Lower leg skin (tissue), 4 donors: ENCODE measurements around the gene FAM110C. TPM values are rescaled to one million over a fixed set of nuclear protein-coding genes. Genes with fewer than 3 reads are reported as not detected.
"Not testable (repeated sequence)": the region's sequence is repeated elsewhere in the genome, so short reads cannot be mapped to it uniquely, and the experiment has no call there.

Source experiments
- DNase-seq, 2 donors: peaks; one replicate each; pipeline ENCODE4 v3.0.0-alpha.2; 2019; ENCODE audit warnings: low spot score in 2 of 2
- H3K4me3 ChIP-seq: fragments of 200-600 bp; sonication (generic); 2 replicates; pipeline ENCODE4 v1.5.1; 2017; ENCODE audit warnings: mild to moderate bottlenecking, low read depth; ENCODE audit not compliant: poor library complexity, severe bottlenecking
- CTCF ChIP-seq, 3 donors: fragments of 450-650 bp; IDR thresholded peaks; one replicate each; pipeline ENCODE4 v1.5.1; 2016; ENCODE audit warnings: antibody characterized with exemption in 3 of 3, mild to moderate bottlenecking in 3 of 3, moderate library complexity in 2 of 3
- POLR2A ChIP-seq, 2 donors: fragments of 450-650 bp; IDR thresholded peaks; one replicate each; pipeline ENCODE4 v1.6.1; 2016 to 2017; ENCODE audit warnings: antibody characterized with exemption in 2 of 2, mild to moderate bottlenecking in 1 of 2, moderate library complexity in 1 of 2
- WGBS, 2 donors: methylation state at CpG; one replicate each; pipeline ENCODE4 v1.1.5; 2018; 5-methylcytosine and 5-hydroxymethylcytosine counted together
- intact Hi-C: fragments of 100-400 bp; cut with DNase I; formaldehyde crosslinking; loops from one replicate; pipeline ENCODE4 v1.15.0; 2023; ENCODE audit warnings: low total_unique reads
- total RNA-seq, 4 donors: library from RNA; depleted of rRNA; stranded (reverse); fragments of >200 nt; gene quantifications; one replicate each; pipeline ENCODE4 v1.1.0, GENCODE V29; 2016

Gene FAM110C
- total RNA-seq, 4 donors from 2014 or later: 25.6 to 49.9 (median 30.0) TPM

- no peak for DNase-seq
- intact Hi-C loops: no loop called here
- 53 to 70% methylated on average over 1 of the region's 1 CpG for WGBS, 2 donors
- no peak for TF ChIP-seq CTCF (IDR thresholded peaks at IDR 0.05)
- no peak for TF ChIP-seq POLR2A (IDR thresholded peaks at IDR 0.05)
- no peak overlapping the region for H3K4me3 ChIP-seq
Observed at GRCh38 chr2:29253-29652, 17.1 kb downstream of the FAM110C start.

- intact Hi-C loops: no loop called here
- DNase-seq: no peak
- TF ChIP-seq POLR2A (IDR thresholded peaks at IDR 0.05): no peak
- no peak for TF ChIP-seq CTCF (IDR thresholded peaks at IDR 0.05)
- no peak overlapping the region for H3K4me3 ChIP-seq
- 62 to 68% methylated on average over 5 of the region's 5 CpGs for WGBS, 2 donors
Observed at GRCh38 chr2:28406-28975, 17.8 kb downstream of the FAM110C start.

GRCh38 chr2:26891-27290 lies 19.4 kb downstream of the FAM110C start:
- no peak for DNase-seq
- no peak overlapping the region for H3K4me3 ChIP-seq
- WGBS, 2 donors: 54 to 70% methylated on average over 4 of the region's 4 CpGs
- intact Hi-C loops: no loop called here
- TF ChIP-seq CTCF (IDR thresholded peaks at IDR 0.05): no peak
- TF ChIP-seq POLR2A (IDR thresholded peaks at IDR 0.05): no peak

GRCh38 chr2:25543-25942 lies 20.8 kb downstream of the FAM110C start:
- TF ChIP-seq POLR2A (IDR thresholded peaks at IDR 0.05): no peak
- TF ChIP-seq CTCF (IDR thresholded peaks at IDR 0.05): no peak
- no peak overlapping the region for H3K4me3 ChIP-seq
- no peak for DNase-seq
- 69 to 70% methylated on average over 4 of the region's 4 CpGs for WGBS, 2 donors
- intact Hi-C loops: no loop called here

GRCh38 chr2:24591-24990 lies 21.7 kb downstream of the FAM110C start:
- DNase-seq, intact Hi-C loops, H3K4me3 ChIP-seq: not testable (repeated sequence)
- WGBS, 2 donors: 80 to 84% methylated on average over 4 of the region's 4 CpGs

GRCh38 chr2:24107-24506 lies 22.2 kb downstream of the FAM110C start:
- intact Hi-C loops: no loop called here
- no peak for TF ChIP-seq POLR2A (IDR thresholded peaks at IDR 0.05)
- no peak for TF ChIP-seq CTCF (IDR thresholded peaks at IDR 0.05)
- DNase-seq: no peak
- H3K4me3 ChIP-seq: no peak overlapping the region
